Measurements from ENCODE around the gene USP19.

DNA sequence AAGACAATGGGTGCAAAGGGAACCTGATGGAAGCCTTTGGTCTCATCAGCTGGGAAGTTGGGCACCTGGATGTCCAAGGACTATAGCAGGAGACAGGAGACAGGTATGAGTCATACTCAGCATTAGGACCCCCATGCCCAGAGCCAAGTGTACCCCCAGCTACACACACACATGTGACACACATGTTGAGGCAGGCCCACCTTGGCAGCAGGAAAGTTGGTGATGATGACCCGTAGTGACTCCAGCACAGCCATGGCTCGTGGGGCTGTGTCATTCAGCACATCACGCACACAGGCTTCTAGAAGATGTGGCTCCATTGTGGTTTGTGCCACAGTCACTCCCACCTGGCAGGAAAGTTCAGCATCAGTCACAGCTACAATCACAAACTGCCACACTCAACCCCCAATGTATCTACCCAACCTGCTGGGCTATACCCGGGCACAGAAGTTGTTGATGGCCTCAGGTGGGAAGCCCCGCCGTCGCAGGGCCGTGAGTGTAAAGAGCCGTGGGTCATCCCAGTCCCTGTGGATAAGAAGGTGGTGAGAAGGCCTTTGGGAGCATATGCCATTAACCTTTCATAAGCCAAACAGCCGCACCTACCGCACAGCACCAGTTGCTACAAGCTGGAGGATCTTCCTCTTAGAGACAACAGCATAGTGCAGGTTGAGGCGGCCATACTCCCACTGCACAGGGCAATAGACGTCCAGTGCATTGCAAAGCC is 21.6 kb downstream of the USP19 start:
- TF ChIP-seq PAX5 (IDR thresholded peaks at IDR 0.05; ENCODE audit: insufficient read depth, low read length, severe bottlenecking): no peak
- no peak for TF ChIP-seq POLR2AphosphoS5 (IDR thresholded peaks at IDR 0.05; ENCODE audit: low read depth, low read length)
- no peak for TF ChIP-seq POLR2A (IDR thresholded peaks at IDR 0.05; ENCODE audit: low read depth, low read length)
- TF ChIP-seq TAF1 (IDR thresholded peaks at IDR 0.05; ENCODE audit: low read depth, low read length): no peak
- no peak for TF ChIP-seq SPI1 (IDR thresholded peaks at IDR 0.05; ENCODE audit: low read depth, low read length)
